GM18861 (cell line): ENCODE data around the gene TCF25.

Source experiments
- ATAC-seq: cut with Tn5 transposase; IDR thresholded peaks from one replicate; pipeline ENCODE4 v1.9.1; 2021; ENCODE audit not compliant: unreplicated experiment

Gene TCF25

DNA sequence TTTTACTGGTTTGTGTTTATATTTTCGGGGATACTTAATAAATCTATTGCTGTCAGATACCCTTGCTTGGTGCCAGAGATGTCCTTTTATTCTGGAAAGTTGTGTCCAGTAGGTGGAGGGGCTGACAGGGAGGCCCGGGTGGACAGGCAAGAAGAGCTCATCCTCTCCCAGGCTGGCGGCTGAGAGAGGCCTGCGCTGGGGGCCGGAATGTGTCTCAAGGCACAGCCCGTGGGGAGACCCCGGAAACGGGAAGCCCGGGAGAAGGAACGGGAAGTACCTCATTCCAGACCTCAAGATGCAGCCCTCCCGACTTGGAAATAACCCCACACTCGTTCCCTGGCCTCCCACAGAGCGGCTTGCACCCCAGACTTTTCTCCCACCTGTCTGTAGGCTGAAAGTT is 62.6 kb downstream of the TCF25 start:
- no peak for ATAC-seq

DNA sequence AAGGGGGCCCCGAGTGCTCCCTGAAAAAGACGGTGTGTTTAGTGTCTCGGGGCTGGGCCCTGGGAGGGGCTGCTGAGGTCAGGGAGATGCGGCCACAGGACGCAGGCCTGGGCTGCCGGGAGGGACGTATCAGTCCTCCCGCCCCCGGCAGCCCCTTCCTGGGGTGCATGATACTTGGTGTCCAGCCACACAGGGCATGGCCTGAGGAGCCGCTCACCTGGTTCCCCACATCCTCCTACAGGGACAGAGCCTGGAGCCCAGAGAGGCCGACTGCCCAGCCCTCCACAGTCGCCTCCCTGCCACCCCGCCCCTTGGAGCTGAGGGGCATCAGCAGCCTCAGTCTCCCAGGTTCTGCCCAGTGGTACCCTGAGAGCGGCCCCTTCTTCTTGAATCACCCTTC is 63.1 kb downstream of the TCF25 start:
- no peak for ATAC-seq

DNA sequence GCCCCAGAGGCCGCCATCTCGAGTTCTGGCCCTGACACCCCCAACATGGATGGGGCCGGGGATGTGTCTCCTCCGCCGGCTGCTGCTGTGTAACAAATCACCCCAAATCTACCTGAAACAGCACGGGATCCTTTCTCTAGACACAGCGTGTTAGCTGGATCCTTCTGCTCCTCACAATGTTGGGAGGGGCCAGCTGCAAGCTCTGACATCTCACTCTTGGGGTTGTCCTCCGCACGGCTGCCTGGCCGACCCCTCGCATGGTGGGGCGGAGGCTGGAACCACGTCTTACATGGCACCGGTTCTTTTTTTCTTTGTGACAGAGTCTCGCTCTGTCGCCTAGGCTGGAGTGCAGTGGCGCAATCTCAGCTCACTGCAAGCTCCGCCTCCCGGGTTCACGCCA is 63.6 kb downstream of the TCF25 start:
- no peak for ATAC-seq

DNA sequence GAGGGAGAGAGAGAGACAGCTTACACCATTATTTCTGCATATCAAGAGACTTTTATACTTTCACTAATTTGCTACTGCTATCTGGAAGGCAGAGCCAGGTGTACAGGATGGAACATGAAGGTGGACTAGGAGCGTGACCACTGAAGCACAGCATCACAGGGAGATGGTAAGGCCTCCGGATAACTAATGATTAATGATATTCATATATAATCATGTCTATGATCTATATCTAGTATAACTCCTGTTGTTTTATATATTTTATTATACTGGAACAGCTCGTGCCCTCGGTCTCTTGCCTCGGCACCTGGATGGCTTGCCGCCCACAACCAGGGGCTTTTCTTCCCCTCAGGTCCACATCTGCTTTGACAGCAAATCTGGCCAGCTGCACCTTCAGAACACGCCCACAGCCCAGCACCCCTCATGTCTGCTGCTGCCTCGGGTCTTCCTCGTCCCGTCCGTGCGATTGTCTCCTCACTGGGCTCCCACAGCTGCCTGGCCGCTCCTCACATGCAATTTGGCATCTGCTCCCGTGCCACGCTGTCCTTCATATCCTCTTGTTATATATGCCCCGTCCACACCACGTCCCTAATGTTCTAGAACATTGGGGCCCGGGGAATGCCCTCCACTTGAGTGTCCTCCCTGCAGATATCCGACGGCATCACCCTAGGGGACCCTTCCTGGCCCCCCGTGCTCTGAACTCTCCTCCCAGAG is 64.9 kb downstream of the TCF25 start:
- no peak for ATAC-seq

DNA sequence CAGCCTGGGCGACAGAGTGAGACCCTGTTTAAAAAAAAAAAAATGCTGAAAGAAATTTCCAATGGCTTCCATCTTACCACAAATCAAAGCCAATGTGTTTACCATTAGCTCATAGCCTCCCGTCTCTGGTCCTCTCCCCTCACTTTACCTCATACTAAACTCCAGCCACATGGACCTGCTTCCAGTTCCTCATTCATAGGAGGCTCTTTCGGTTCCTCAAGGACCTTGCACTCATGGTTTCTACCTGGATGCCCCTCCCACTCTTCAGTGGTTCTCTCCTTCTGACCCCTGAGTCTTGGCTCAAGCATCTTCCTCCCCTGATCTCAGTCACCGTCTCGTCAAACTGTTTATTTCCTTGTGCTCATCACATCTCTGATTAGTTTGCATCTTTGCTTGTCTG is 71.4 kb downstream of the TCF25 start:
- ATAC-seq: no peak

DNA sequence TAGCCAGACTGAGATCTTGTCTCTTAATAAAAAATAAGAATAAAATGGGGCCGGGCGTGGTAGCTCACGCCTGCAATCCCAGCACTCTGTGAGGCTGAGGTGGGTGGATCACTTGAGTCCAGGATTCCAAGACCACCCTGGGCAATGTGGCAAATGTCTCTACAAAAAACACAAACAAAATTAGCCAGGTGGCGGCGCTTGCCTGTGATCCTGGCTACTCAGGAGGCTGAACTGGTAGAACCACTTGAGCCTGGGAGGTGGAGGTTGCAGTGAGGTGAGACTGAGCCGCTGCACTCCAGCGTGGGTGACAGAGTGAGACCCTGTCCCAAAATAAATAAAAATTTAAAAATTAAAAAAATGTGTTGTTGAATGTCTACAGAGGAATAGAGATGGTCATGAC is 72.3 kb downstream of the TCF25 start:
- no peak for ATAC-seq

DNA sequence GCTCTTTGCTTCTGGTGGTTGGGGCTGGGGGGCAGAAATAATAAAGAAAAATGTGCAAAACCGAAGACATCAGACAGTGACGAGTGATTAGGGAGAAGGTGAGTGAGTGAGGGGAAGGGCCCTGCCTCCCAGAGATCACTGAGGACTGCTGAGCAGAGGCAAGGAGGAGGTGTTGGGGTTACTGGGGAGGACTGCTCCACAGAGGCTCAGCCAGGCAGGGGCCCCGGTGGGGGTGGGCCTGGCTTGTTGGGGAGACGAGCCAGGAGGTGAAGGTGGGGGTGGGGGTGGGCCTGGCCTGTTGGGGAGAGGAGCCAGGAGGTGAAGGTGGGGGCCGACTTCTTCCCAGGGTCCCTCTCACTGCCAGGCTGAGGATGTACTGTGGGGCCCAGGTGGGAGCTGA is 73.1 kb downstream of the TCF25 start:
- ATAC-seq: no peak

DNA sequence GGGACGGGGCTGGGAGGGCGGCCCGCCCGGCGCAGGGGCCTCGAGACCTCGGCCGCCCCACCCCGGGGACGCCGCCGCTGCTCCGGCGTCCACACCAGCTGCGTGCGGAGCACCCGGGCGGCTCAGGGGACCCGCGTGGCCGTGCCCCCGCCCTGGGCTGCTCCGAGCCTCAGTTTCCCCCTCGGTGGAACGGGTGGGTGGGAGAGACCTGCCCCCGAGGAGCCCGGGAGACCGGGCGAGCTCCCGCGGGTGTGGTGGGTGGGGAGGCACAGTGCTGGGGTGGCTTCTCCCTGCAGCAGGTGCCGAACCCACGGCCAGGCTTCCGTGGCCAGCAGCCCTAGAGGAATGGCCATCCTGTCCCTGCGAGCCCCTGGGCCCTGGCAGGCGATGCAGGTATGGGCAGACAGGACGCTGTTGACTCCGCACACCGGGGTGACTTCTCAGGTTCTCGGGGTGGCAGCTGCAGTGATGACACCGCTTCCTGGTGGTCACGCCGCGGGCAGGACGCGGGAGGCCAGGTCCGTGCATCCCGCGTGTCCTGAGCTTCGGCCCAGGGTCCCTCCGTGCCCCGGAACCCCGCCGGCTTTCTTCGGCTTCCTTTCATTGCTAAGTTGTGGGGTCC is 75.8 kb downstream of the TCF25 start:
- ATAC-seq: no peak

DNA sequence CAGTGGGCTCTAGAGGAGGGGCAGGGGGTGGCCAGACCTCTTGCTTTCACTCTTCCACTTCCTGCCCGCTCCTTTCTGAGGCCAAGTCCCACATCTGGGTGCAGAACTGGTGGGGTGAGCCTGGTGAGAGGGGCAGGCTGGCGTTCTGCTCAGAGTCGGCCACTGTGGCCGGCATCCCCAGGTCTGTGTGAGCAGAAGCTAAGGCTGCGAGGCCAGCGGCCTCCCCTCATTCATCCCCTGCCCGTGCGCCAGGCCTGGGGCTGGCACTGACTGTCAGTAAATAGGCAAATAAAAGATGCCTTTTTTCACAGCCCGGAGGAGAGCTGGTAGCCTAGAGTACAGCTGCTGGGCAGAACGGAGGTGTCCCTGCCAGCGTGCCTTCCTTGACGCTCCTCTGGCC is 76.4 kb downstream of the TCF25 start:
- no peak for ATAC-seq

DNA sequence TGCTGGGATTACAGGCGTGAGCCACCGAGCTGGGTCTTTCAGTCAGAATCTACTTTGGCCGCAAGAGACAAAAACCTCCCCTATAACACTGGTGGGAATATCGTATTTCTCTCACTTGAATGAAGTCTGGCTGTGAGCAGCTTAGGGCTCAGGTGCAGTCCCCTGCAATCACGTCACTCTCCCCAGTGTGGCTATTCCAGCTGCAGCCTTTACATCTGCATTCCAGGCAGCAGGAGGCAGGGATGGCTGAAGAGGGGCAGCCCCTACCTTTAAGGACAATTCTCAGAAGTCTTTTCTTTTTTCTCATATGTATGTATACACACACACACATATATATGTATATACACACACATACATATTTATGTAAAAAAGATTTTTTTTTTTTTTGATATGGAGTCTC is 78.1 kb downstream of the TCF25 start:
- ATAC-seq: no peak

DNA sequence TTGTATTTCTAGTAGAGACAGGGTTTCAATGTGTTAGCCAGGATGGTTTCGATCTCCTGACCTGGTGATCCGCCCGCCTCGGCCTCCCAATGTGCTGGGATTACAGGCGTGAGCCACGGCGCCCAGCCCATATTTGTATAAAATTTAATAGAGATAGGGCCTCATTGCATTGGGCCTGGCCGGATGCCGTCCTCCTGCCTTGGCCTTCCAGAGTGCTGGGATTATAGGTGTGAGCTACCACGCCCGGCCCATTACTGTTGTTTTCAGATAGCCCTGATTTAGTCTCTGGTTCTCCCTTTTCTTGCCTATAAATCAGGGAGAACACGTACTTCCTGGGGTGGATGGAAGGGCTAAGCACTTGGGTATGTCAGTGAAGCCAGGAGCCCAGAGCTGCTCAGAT is 78.7 kb downstream of the TCF25 start:
- no peak for ATAC-seq

DNA sequence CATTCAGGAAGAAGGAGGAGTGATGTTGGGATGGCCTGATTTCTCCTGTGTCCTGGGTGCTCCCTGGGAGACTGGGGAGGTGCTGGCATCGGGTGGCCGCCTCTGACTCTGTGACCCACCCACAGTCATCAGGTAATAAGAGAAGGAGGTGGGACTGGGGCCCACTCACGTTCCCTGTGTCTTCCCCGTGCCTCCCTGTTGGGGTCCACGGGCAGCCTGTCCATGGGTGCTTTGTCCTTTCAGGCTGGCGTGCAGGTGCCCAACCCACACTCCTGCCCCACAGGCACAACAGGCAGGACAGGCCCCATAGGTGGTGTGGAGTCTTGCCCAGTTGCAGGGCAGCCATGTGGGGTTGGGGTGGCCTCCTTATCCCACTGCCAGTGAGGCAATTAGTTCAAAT is 79.2 kb downstream of the TCF25 start:
- no peak for ATAC-seq

DNA sequence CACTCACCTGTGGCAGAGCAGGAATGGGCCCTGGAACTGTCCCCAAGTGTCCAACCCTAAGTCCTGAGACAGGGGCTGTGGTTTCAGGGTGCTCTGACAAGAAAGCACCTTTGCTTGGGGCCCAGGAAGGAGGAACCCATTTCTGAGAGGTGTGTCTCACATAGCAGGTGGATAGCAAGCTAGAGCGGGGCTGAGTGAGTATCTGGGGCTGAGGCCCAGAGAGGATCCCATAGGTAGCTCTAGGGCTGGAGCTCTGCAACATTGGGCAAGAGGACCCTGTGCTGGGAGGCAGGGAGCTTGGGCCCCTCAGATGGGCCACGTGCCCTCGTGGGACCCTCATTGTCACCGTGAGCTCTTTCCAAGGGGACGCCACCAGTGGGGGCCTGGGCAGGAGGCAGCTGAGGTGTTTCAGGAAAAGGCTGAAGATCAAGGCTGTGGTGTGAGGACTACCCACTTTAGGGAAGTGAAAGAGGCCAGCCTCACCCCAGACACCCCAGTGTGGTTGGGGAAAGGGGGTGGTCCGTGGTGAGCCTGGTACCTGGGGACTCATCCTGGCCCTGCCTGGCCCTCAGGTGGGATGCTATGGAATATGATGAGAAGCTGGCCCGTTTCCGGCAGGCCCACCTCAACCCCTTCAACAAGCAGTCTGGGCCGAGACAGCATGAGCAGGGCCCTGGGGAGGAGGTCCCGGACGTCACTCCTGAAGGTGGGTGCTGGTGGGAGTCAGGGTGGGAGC is 80.4 kb downstream of the TCF25 start:
- peak; percentile 54 for ATAC-seq

DNA sequence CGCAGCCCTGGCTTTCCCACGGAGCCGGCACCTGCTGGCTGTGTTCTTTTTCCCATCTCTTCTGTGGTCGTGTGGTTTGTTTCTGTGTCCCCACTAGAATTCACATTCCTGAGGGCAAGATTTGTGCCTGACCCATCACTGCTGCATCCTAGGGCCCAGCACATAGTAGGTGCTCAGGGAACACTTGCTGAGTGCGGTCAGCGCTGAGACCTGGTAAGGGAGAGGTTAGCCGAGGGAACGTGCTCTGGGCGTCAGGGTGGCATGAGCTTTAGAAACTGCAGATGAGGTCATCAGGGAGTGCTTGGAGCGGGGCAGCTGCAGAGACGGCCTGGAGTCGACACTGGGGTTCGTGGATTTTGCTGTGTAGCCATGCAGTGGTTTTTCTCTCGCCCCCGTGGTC is 81.1 kb downstream of the TCF25 start:
- ATAC-seq: no peak

DNA sequence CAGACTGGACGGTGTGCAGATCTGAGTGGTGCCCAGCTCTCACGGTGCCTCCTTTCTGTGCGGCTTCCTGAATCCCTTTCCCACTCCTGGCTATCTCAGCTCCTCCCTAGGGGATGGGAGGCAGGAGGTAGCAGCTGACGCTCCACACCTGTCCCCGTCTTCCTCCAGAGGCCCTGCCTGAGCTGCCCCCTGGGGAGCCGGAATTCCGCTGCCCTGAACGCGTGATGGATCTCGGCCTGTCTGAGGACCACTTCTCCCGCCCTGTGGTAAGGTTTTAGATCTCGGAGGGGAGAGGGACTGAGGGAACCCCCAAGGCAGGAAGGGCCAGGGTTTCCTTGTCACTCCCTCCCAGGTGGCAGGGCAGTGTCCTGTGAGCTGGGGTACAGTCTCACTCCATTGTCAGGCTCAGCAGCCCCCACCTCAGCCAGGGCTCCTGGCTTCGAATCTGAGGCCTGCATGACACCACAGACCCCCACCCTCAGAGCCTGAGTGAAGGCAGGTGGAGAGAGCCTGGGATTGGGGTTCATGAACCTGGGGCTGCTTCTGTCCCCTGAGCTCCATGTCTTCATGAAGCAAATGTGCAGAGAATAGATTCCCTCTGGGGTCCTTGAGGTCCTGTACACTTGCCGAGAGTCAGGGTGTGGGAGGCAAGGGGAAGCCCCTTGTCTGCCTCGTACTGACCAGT is 81.8 kb downstream of the TCF25 start:
- ATAC-seq: no peak

DNA sequence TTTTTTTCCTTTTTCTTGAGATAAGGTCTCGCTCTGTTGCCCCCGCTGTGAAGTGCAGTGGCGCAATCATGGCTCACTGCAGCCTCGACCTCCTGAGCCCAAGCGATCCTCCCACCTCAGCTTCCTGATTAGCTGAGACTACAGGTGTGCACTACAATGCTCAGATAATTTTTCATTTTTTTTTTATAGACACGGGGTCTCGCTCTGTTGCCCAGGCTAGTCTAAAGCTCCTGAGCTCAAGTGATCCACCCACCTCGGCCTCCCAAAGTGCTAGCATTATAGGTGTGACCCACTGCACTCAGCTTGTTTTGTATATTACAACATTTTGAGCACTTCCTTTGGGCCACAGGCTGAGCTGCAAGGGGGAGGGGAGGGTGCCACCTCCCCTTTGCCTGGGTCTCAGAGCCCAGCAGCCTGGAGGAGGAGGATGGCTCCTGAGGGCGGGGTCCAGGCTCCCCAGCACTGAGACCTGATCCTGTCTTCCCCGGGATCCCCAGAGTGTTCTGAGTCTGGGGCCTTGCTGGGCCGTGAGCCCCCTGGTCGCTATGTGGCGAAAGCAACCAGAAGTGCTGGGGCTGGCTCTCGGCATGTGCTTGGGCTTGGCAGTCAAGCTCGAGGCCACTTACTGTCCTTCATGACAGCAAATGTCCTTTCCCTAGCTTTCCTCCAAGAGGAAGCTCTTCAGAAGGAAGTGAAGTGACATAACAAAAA is 83.3 kb downstream of the TCF25 start:
- ATAC-seq: no peak

DNA sequence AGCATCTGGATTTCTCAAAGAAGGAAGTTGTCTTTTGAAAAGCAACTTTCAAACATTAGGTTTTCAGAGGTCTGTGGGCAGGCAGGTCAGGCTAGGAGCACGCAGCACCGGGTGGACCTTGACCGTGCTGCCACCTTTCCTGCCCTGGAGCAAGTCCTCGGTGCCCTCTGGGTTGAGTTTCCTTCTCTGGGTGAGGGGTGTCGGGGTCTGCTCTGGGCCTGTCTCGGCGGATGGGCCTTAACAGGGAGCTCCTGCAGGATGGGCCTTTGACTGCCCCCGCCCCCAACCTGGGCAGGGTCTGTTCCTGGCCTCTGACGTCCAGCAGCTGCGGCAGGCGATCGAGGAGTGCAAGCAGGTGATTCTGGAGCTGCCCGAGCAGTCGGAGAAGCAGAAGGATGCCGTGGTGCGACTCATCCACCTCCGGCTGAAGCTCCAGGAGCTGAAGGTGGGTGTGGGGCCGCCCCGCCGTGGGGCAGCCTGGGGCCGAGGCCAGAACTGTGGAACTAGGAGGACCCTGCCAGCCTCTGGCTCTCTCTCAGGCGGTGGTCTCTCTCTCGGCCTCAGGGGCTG is 83.9 kb downstream of the TCF25 start:
- no peak for ATAC-seq

DNA sequence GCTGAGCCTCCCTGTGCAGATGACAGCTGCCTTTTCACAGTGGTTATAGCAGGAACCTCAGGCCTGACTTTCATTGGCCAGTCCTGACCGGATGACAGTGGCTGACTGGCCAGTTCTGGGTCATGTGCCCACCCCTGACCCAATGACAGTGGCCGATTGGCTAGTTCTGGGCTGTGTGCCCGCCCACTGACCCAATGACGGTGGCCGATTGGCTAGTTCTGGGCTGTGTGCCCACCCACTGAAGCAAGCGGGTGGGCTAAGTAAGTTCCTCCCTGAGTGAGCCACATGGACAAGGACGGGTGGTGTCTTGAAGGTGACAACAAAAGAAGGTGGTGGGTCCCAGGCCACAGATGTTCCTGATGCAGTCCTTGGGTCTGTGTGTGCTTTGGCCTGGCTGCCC is 84.7 kb downstream of the TCF25 start:
- ATAC-seq: no peak

DNA sequence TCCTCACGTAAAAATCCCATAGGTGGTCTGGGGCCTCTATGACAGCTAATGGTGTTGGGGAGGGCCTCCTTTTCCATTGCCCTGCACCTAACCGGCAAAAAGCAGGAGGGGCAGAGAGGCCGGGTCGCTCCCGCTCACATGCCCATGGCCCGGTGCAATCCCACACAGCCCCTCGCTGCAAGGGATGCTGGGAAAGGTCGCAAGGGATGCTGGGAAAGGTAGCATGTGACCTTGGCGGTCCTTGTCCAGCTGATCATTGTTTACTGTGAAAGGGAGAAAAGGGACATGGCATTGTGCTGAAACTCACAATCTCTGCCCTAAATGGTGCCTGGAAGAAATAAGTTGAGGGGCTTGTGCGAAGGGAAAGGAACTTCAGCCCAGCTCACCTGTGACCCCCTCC is 85.2 kb downstream of the TCF25 start:
- no peak for ATAC-seq

DNA sequence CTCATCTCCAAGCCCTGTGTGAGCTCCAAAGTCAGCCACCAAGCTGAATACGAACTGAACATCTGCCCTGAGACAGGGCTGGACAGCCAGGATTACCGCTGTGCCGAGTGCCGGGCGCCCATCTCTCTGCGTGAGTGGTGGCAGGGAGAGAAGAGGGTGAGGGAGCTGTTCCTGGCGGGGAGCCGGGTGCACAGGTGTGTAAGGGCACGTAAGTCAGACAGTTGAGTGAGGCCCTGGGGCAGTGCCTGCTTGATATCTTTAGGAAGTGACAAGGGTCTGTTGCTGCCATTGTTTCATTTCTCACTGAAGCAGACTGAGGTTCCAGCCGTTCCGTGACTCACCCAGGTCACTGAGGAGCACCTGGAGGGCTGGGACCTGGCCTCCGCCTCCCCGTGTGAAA is 87.6 kb downstream of the TCF25 start:
- no peak for ATAC-seq
